ENCODE measurements around the gene HDAC7.

HDAC7 gene

DNA sequence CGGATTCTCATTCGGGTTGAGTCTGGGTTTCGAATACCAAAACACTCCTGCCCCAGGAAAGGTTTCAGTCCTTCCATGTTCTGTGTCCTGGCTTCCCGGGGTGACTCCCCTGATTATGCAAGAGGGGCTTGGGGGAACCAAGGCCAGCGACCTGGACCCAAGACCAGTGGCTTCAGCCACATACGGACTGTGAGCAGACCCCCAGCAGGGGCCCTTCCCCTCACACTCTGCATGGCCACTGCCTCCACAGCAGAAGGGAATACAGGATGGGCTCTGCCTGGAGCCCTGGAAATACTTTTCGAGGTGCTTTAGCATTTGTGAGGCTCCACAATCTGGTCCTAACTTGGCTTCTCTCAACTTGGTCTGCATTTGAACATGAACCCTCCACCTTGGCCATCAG is 19.1 kb downstream of the HDAC7 start:
- no peaks in the 10 kb centered on the region for H3K9me3 ChIP-seq (ENCODE audit: insufficient read depth, low read depth, low read length)

DNA sequence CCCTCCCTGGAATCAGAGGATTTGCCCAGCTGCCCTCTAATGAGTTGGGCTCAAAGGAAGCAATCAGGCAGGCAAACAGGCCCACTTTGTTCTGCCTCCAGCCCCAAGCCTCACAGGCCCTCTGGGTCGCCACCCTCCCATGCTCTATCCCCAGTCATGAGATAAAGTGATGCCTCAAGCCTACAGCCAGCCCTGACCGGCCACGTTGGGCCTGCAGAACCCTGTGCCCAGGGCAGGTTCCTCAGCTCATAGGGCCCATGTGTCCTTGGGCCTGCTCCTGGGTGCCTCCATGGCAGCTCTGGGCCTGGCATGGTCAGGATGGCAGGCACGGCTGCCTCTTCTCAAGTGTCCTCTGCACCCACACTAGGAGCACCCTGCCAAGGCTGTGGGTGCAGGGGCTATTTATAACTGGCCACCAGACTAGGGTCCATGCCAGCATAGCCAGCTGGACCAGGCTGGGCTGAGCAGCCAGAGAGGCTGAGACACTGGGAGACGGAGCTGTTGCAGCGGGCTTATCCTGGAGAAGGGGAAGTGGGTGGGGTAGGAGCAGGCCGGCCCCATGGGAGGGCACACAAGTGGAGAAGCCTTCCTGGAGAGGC is 20.2 kb downstream of the HDAC7 start:
- TF ChIP-seq, protein P1, sequence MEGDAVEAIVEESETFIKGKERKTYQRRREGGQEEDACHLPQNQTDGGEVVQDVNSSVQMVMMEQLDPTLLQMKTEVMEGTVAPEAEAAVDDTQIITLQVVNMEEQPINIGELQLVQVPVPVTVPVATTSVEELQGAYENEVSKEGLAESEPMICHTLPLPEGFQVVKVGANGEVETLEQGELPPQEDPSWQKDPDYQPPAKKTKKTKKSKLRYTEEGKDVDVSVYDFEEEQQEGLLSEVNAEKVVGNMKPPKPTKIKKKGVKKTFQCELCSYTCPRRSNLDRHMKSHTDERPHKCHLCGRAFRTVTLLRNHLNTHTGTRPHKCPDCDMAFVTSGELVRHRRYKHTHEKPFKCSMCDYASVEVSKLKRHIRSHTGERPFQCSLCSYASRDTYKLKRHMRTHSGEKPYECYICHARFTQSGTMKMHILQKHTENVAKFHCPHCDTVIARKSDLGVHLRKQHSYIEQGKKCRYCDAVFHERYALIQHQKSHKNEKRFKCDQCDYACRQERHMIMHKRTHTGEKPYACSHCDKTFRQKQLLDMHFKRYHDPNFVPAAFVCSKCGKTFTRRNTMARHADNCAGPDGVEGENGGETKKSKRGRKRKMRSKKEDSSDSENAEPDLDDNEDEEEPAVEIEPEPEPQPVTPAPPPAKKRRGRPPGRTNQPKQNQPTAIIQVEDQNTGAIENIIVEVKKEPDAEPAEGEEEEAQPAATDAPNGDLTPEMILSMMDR (conservative IDR thresholded peaks at IDR 0.05; ENCODE audit: low read length) = no peak
- TF ChIP-seq EZH2phosphoT487 (IDR thresholded peaks at IDR 0.05; ENCODE audit: borderline replicate concordance) = no peak
- Histone ChIP-seq H3K36me3 (ENCODE audit: insufficient read depth, low read length) (peaks cover 66% of the 10 kb centered on the region; the same call in 1 of the 2 replicates), H3K9me3 (ENCODE audit: insufficient read depth, low read depth, low read length) (no peaks in the 10 kb centered on the region), H3K9me2 (replicated peaks; ENCODE audit: low read depth, low read length) (no peaks in the 10 kb centered on the region), H3K4me2 (ENCODE audit: low read depth, low read length, poor library complexity, severe bottlenecking) (no peak overlapping the region), H2AFZ (ENCODE audit: low read length) (no peak overlapping the region), H3K27me3 (ENCODE audit: insufficient read depth, low read length, poor library complexity, severe bottlenecking) (no peaks in the 10 kb centered on the region), H3K9ac (ENCODE audit: low read depth, low read length, poor library complexity, severe bottlenecking) (no peak overlapping the region), H3K4me3 (ENCODE audit: low read length, poor library complexity, severe bottlenecking) (no peak overlapping the region), H3K79me2 (ENCODE audit: insufficient read depth, low read length) (peaks cover 57% of the 10 kb centered on the region), H4K20me1 (ENCODE audit: insufficient read depth, low read length, poor library complexity, severe bottlenecking) (peaks cover 44% of the 10 kb centered on the region), H3K4me1 (ENCODE audit: insufficient read depth, low read length, poor library complexity, severe bottlenecking) (peaks cover 20% of the 10 kb centered on the region), H3F3A (ENCODE audit: low read depth) (no peaks in the 10 kb centered on the region)

More for the DNA sequence above, 19.1 kb downstream of the HDAC7 start:
- Histone ChIP-seq H3K27me3 (ENCODE audit: insufficient read depth, low read length, poor library complexity, severe bottlenecking) (no peaks in the 10 kb centered on the region), H3K79me2 (ENCODE audit: insufficient read depth, low read length) (peaks cover 68% of the 10 kb centered on the region), H2AFZ (ENCODE audit: low read length) (no peak overlapping the region), H3K36me3 (ENCODE audit: insufficient read depth, low read length) (peaks cover 66% of the 10 kb centered on the region; the same call in 1 of the 2 replicates), H3K9me2 (replicated peaks; ENCODE audit: low read depth, low read length) (no peaks in the 10 kb centered on the region), H3K4me3 (ENCODE audit: low read length, poor library complexity, severe bottlenecking) (no peak overlapping the region), H3F3A (ENCODE audit: low read depth) (no peaks in the 10 kb centered on the region), H3K4me1 (ENCODE audit: insufficient read depth, low read length, poor library complexity, severe bottlenecking) (peaks cover 20% of the 10 kb centered on the region), H4K20me1 (ENCODE audit: insufficient read depth, low read length, poor library complexity, severe bottlenecking) (peaks cover 46% of the 10 kb centered on the region), H3K4me2 (ENCODE audit: low read depth, low read length, poor library complexity, severe bottlenecking) (no peak overlapping the region), H3K9ac (ENCODE audit: low read depth, low read length, poor library complexity, severe bottlenecking) (no peak overlapping the region)
- TF ChIP-seq, protein P1 (conservative IDR thresholded peaks at IDR 0.05; ENCODE audit: low read length) = no peak
- no peak for TF ChIP-seq EZH2phosphoT487 (IDR thresholded peaks at IDR 0.05; ENCODE audit: borderline replicate concordance)

DNA sequence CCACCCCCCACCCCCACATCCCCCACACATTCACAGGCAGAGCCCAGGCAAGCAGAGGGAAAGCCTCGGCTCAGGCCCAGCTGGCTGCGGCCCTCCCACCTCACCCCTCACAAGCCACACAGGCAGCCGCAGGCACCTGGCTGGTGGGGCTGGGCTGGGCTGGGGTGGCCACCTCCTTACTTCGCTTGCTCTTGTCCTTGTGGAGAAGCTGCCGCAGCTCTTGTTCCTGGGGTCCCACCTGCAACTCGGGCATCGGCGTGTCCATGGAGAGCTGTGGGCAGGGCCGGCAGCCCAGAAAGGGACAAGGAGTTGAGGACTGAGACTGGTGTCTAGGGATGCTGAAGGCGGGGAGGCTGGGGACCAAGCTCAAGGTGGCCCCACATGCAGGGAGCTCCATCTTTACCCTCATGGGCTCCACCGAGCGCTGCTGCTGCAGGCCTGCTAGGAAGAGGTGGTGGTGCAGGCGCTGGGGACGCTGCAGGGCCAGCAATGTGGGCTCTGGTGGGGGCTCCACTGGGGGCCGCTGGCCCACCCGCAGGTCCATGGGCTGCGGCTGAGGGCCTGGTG is 21.2 kb downstream of the HDAC7 start:
- H3K9ac ChIP-seq (ENCODE audit: low read depth, low read length, poor library complexity, severe bottlenecking) = no peak overlapping the region
- H3K4me3 ChIP-seq (ENCODE audit: low read length, poor library complexity, severe bottlenecking) = no peak overlapping the region
- H3K79me2 ChIP-seq (ENCODE audit: insufficient read depth, low read length) = peaks cover 47% of the 10 kb centered on the region
- H3K36me3 ChIP-seq (ENCODE audit: insufficient read depth, low read length) = peaks cover 66% of the 10 kb centered on the region; the same call in 1 of the 2 replicates
- no peak overlapping the region for H3K4me2 ChIP-seq (ENCODE audit: low read depth, low read length, poor library complexity, severe bottlenecking)
- peaks cover 17% of the 10 kb centered on the region for H3K4me1 ChIP-seq (ENCODE audit: insufficient read depth, low read length, poor library complexity, severe bottlenecking)
- H3F3A ChIP-seq (ENCODE audit: low read depth) = no peaks in the 10 kb centered on the region
- H3K27me3 ChIP-seq (ENCODE audit: insufficient read depth, low read length, poor library complexity, severe bottlenecking) = no peaks in the 10 kb centered on the region
- H3K9me2 ChIP-seq (replicated peaks; ENCODE audit: low read depth, low read length) = no peaks in the 10 kb centered on the region
- no peaks in the 10 kb centered on the region for H3K9me3 ChIP-seq (ENCODE audit: insufficient read depth, low read depth, low read length)
- TF ChIP-seq, protein P1 (conservative IDR thresholded peaks at IDR 0.05; ENCODE audit: low read length) = no peak
- no peak for TF ChIP-seq EZH2phosphoT487 (IDR thresholded peaks at IDR 0.05; ENCODE audit: borderline replicate concordance)
- peaks cover 36% of the 10 kb centered on the region for H4K20me1 ChIP-seq (ENCODE audit: insufficient read depth, low read length, poor library complexity, severe bottlenecking)
- no peak overlapping the region for H2AFZ ChIP-seq (ENCODE audit: low read length)
